HG03025 (cell line): ENCODE data around the gene TTC12.
"Not testable (repeated sequence)": the region's sequence is repeated elsewhere in the genome, so short reads cannot be mapped to it uniquely, and the experiment has no call there.

ENCODE experiments used
- ATAC-seq: cut with Tn5 transposase; IDR thresholded peaks from one replicate; pipeline ENCODE4 v1.9.1; 2021; ENCODE audit warnings: mild to moderate bottlenecking, moderate library complexity; ENCODE audit not compliant: unreplicated experiment, low FRiP score

Gene TTC12

GRCh38 chr11:113282898-113283437, 31.4 kb upstream of the TTC12 start:
- no peak for ATAC-seq

- ATAC-seq, result no peak
Observed at GRCh38 chr11:113283881-113284280, 30.5 kb upstream of the TTC12 start.

- ATAC-seq, result no peak
Observed at GRCh38 chr11:113286009-113286408, 28.4 kb upstream of the TTC12 start.

- ATAC-seq, result no peak
Observed at GRCh38 chr11:113286509-113287497, 27.6 kb upstream of the TTC12 start.

GRCh38 chr11:113287801-113288200, 26.6 kb upstream of the TTC12 start:
- no peak for ATAC-seq

- ATAC-seq, result no peak
Observed at GRCh38 chr11:113288286-113288863, 26.0 kb upstream of the TTC12 start.

- ATAC-seq, result peak; percentile 71
Observed at GRCh38 chr11:113289431-113290187, 24.8 kb upstream of the TTC12 start.

GRCh38 chr11:113293936-113294335, 20.4 kb upstream of the TTC12 start:
- ATAC-seq, result no peak

GRCh38 chr11:113295993-113296392, 18.4 kb upstream of the TTC12 start:
- no peak for ATAC-seq

GRCh38 chr11:113296447-113297205, 17.8 kb upstream of the TTC12 start:
- no peak for ATAC-seq

GRCh38 chr11:113298496-113298895, 15.9 kb upstream of the TTC12 start:
- ATAC-seq, result not testable (repeated sequence)

GRCh38 chr11:113304916-113305315, 9.5 kb upstream of the TTC12 start:
- ATAC-seq, result no peak

GRCh38 chr11:113305440-113306336, 8.7 kb upstream of the TTC12 start:
- peak; percentile 61 for ATAC-seq

- ATAC-seq, result no peak
Observed at GRCh38 chr11:113308601-113309000, 5.8 kb upstream of the TTC12 start.

- no peak for ATAC-seq
Observed at GRCh38 chr11:113311536-113311935, 2.8 kb upstream of the TTC12 start.

GRCh38 chr11:113313601-113314000, 782 bp upstream of the TTC12 start:
- no peak for ATAC-seq

- no peak for ATAC-seq
Observed at GRCh38 chr11:113314065-113314388, 356 bp upstream of the TTC12 start.

GRCh38 chr11:113315811-113316210, 1.4 kb downstream of the TTC12 start:
- no peak for ATAC-seq

- ATAC-seq, result no peak
Observed at GRCh38 chr11:113316256-113316655, 1.9 kb downstream of the TTC12 start.
